Measurements from ENCODE around the gene BAIAP2L1.

GRCh38 chr7:98378210-98378819 is 22.6 kb downstream of the BAIAP2L1 start:
- TF ChIP-seq CTCF (IDR thresholded peaks at IDR 0.05) = no peak
- no peak for TF ChIP-seq EZH2phosphoT487 (IDR thresholded peaks at IDR 0.05)
